Measurements from ENCODE around the gene LHX3.

DNA sequence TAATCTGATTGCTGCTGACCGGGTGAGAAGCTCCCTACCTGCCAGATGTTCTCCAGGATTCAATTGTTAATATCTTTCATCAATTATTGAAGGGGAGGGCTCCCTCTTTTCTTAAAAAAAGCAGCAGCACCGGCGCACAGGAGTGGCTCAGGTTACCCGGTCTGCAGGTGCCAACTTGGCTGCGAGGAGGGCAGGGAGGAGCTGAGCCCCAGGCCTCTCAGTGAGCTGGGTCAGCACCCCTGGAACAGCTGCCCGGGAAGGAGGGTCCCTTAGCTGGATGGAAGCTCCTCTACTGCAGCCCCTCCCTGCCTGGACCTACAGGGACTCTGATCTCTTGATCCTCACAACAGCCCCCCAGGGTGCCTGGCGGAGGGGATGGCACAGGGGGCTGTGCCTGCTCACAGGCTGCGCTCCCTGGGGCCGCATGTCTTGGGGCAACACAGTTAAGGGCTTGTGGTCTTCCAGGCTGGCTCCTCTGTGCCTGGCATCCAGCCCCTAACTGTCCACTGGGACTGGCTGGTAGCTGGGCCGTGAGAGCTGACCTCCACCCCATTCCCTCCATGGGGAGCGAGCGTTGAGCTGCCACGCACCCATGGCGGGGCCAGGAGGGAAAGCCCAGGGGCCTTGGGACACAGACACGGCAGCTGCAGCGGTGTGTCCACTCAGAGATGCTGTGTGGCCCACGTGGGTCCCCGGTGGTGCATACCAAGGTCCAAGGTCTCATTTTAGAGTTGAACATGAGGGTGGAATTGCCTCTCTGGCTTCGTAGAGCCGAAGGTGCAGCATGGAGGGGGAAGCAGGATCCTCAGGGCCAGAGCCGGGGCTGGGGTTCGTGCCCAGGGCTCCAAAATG, 57.7 kb downstream of the LHX3 start:
- TF ChIP-seq, protein P1, sequence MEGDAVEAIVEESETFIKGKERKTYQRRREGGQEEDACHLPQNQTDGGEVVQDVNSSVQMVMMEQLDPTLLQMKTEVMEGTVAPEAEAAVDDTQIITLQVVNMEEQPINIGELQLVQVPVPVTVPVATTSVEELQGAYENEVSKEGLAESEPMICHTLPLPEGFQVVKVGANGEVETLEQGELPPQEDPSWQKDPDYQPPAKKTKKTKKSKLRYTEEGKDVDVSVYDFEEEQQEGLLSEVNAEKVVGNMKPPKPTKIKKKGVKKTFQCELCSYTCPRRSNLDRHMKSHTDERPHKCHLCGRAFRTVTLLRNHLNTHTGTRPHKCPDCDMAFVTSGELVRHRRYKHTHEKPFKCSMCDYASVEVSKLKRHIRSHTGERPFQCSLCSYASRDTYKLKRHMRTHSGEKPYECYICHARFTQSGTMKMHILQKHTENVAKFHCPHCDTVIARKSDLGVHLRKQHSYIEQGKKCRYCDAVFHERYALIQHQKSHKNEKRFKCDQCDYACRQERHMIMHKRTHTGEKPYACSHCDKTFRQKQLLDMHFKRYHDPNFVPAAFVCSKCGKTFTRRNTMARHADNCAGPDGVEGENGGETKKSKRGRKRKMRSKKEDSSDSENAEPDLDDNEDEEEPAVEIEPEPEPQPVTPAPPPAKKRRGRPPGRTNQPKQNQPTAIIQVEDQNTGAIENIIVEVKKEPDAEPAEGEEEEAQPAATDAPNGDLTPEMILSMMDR (tag by site-specific recombination; IDR thresholded peaks at IDR 0.05): no peak
- TF ChIP-seq, protein P2, sequence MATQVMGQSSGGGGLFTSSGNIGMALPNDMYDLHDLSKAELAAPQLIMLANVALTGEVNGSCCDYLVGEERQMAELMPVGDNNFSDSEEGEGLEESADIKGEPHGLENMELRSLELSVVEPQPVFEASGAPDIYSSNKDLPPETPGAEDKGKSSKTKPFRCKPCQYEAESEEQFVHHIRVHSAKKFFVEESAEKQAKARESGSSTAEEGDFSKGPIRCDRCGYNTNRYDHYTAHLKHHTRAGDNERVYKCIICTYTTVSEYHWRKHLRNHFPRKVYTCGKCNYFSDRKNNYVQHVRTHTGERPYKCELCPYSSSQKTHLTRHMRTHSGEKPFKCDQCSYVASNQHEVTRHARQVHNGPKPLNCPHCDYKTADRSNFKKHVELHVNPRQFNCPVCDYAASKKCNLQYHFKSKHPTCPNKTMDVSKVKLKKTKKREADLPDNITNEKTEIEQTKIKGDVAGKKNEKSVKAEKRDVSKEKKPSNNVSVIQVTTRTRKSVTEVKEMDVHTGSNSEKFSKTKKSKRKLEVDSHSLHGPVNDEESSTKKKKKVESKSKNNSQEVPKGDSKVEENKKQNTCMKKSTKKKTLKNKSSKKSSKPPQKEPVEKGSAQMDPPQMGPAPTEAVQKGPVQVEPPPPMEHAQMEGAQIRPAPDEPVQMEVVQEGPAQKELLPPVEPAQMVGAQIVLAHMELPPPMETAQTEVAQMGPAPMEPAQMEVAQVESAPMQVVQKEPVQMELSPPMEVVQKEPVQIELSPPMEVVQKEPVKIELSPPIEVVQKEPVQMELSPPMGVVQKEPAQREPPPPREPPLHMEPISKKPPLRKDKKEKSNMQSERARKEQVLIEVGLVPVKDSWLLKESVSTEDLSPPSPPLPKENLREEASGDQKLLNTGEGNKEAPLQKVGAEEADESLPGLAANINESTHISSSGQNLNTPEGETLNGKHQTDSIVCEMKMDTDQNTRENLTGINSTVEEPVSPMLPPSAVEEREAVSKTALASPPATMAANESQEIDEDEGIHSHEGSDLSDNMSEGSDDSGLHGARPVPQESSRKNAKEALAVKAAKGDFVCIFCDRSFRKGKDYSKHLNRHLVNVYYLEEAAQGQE (tag by site-specific recombination; IDR thresholded peaks at IDR 0.05): no peak
- TF ChIP-seq SCRT1 (tag by site-specific recombination; IDR thresholded peaks at IDR 0.05; ENCODE audit: borderline replicate concordance) (no peak), ZIC2 (tag by site-specific recombination; IDR thresholded peaks at IDR 0.05) (no peak), YY1 (tag by site-specific recombination; IDR thresholded peaks at IDR 0.05) (no peak), ZNF146 (tag by site-specific recombination; IDR thresholded peaks at IDR 0.05) (no peak), ZBTB8A (tag by site-specific recombination; IDR thresholded peaks at IDR 0.05) (no peak)
- TF ChIP-seq, protein P3, sequence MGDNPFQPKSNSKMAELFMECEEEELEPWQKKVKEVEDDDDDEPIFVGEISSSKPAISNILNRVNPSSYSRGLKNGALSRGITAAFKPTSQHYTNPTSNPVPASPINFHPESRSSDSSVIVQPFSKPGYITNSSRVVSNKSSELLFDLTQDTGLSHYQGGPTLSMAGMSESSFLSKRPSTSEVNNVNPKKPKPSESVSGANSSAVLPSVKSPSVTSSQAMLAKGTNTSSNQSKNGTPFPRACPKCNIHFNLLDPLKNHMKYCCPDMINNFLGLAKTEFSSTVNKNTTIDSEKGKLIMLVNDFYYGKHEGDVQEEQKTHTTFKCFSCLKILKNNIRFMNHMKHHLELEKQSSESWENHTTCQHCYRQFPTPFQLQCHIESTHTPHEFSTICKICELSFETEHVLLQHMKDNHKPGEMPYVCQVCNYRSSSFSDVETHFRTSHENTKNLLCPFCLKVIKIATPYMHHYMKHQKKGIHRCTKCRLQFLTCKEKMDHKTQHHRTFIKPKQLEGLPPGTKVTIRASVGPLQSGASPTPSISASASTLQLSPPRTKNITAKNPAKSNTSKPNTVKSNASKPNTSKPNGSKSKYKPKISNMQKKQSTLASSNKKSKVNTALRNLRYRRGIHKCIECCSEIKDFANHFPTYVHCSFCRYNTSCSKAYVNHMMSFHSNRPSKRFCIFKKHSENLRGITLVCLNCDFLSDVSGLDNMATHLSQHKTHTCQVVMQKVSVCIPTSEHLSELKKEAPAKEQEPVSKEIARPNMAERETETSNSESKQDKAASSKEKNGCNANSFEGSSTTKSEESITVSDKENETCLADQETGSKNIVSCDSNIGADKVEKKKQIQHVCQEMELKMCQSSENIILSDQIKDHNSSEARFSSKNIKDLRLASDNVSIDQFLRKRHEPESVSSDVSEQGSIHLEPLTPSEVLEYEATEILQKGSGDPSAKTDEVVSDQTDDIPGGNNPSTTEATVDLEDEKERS (tag by site-specific recombination; IDR thresholded peaks at IDR 0.05): no peak
